IPS-NIHi11 (cell line): ENCODE data around the gene ZSCAN5B.
"Not testable (repeated sequence)": the region's sequence is repeated elsewhere in the genome, so short reads cannot be mapped to it uniquely, and the experiment has no call there.

Experiments
- DNase-seq: peaks from one replicate; pipeline ENCODE4 v3.0.0; 2012; ENCODE audit warnings: mixed read lengths, low spot score

Gene ZSCAN5B

GRCh38 chr19:56197646-56198045, at the start of gene ZSCAN5B:
TSS of gene ZSCAN5B (minus strand) at chr19:56197783. CDS start at chr19:56193052, 4,731 bp downstream.
- DNase-seq: not testable (repeated sequence)

DNA sequence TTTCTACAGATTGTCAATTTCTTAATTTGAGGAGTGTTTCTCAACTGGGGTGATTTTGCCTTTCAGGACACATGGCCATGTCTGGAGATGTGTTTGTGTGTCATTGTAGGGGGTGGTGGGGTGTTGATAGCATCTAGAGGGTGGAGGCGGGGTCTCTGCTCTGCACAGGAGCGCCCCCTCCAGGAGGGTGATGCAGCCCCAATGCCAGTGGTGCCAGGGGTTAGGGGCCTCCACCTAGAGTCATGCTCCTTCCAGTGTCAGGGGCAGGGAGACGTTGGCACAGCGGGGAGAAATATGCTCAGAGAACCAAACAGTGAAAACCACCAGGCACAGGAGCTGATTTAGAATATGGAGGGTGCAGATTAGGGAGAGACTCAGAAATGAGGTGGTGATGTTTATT, 48.2 kb upstream of the ZSCAN5B start:
- not testable (repeated sequence) for DNase-seq

GRCh38 chr19:56245121-56245740, 47.6 kb upstream of the ZSCAN5B start:
- DNase-seq: no peak

GRCh38 chr19:56223481-56223880, 25.9 kb upstream of the ZSCAN5B start:
- DNase-seq: no peak

DNA sequence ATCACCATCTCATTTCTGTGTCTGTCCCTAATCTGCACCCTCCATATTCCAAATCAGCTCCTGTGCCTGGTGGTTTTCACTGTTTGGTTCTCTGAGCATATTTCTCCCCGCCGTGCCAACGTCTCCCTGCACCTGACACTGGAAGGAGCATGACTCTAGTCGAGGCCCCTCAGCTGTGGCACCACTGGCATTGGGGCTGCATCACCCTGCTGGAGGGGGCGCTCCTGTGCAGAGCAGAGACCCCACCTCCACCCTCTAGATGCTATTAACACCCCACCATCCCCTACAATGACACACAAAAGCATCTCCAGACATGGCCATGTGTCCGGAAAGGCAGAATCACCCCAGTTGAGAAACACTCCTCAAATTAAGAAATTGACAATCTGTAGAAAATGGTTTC, 25.3 kb upstream of the ZSCAN5B start:
- peak; percentile 50 for DNase-seq

GRCh38 chr19:56221851-56222250, 24.3 kb upstream of the ZSCAN5B start:
- DNase-seq: no peak

DNA sequence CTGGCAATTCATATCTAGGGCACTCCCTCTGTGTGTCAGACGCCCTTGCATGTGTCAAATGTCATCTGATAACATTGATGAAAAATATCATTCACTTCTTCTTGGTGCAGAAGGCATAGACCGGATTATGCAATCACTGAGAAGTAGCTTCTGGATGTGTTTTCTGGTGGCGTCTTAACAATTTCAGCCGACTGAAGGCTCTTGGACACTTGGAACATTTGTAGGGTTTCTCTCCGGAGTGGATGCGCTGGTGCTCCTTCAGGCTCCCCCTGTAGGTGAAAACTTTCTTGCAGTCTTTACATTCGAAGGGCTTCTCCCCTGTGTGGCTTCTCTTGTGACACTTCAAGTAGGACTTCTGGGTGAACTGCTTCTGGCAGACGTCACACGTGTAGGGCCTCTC, 23.9 kb upstream of the ZSCAN5B start:
- DNase-seq: not testable (repeated sequence)

DNA sequence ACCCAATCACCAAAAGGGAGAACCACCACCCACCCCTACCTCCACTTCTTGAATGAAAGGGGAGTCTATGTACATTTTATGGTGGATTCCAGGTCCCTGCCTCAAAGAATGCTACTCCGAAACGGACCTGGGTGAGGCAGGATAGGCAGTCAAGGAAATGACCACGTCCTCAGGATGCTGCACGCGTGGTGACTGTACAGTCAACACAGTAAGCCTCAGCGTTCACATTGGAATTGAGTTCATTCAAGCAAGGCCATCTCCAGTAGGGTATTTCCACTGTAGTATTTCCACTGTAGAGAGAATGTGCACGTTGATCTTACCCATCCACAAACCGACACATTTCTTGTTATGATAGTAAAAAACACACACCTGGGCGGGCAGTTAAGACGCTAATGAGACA, 21.4 kb upstream of the ZSCAN5B start:
- no peak for DNase-seq

DNA sequence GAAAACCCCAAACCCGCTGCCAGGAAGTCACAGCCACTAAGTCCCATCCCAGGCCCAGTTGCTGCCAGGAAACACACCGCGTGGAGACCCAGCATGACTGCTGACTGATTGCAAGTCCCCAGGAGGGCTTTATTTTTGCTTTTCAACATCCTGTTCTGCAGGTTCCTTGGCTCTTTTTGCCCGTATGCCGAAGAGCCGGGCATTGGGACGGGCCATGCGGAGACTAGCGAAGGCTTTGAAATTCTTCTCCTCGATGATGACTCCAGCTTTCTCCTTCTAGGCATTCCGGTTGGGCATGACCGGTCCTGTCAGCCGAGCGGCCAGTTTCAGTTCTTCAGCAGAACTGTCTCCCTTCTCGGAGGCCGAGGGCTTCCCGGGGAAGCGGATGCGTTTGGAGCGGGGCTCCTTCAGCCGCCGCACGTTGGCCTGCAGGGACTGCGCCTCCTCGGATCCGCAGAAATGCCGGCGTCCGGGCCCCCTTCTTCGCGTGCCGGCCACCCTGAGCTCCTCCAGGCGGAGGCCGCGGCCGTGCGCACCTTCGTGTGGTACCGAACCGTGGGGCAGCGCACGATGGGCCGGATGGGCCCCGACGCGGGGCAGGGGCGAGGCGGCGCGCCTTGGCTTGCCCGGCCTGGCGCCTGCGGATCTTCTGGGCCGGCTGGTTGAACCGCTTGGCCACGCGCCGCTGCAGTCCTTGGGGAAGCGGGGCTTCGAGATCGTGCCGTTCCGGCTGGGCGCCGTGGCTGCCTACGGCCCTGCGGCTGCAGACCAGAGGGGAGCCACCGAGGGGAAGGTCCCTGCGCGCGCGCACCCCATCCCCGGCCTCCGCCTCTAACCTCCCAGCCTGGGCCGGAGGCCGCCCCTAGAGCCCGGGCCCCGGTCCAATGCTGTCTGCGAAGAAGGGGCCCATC, 19.7 kb upstream of the ZSCAN5B start:
- DNase-seq: peak; percentile 66

GRCh38 chr19:56211718-56212117, 14.1 kb upstream of the ZSCAN5B start:
- no peak for DNase-seq

- DNase-seq: not testable (repeated sequence)
Measured at GRCh38 chr19:56210036-56210435, 12.5 kb upstream of the ZSCAN5B start.

- no peak for DNase-seq
Measured at GRCh38 chr19:56209091-56209490, 11.5 kb upstream of the ZSCAN5B start.

DNA sequence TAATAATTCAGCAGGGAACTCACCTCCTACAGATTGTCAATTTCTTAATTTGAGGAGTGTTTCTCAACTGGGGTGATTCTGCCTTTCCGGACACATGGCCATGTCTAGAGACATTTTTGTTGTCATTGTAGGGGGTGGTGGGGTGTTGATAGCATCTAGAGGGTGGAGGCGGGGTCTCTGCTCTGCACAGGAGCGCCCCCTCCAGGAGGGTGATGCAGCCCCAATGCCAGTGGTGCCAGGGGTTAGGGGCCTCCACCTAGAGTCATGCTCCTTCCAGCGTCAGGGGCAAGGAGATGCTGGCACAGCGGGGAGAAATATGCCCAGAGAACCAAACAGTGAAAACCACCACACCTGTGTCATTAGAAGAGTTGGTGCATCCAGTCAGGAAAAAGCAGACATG, 10.0 kb upstream of the ZSCAN5B start:
- not testable (repeated sequence) for DNase-seq

GRCh38 chr19:56201973-56202372, 4.4 kb upstream of the ZSCAN5B start, which contains the start of gene ZSCAN5C:
TSS of gene ZSCAN5C (plus strand) at chr19:56202273. CDS start at chr19:56205914, 3,641 bp downstream.
- DNase-seq: no peak

DNA sequence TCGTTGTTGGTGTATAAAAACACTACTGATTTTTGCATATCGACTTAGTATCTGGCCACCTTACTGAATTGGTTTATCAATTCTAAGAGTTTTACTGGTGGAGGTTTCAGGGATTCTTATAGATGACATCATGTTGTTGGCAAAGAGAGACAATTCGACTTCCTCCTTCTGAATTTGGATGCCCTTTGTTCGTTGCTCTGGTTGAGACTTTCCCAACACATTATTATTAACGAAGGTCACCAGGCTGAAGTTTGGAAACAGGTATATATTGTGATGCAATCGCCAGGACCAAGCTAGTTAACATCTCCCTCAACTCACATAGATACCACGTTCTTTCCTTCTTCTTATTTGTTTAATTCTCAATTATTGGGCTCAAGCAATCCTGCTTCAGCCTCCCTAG, 2.1 kb upstream of the ZSCAN5B start:
- DNase-seq: no peak

DNA sequence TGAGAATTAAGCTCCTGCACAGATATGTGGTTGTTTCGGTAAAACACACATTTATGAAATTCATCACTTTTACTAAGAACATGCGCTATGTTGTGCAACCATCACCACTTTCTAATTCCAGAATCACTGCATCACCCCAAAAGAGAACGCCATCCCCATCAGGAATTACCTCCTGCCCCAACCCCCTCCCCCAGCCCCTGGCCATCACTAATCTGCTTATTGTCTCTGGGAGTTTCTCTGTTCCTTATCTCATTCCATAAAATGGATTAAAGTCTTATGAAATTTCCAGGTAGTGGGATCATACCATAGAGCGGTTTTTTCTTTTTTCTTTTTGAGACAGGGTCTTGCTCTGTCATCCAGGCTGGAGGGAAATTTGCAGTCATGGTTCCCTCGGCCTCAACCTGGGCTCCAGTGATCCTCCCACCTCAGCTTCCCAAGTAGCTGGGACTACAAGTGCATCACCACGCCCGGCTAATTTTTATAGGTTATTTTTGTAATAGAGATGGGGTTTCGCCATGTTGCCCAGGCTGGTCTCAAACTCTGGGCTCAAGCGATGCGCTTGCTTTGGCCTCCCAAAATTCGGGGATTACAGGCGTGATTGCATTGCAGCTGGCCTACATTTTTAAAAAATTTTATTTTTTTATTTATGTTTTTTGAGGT, 3.5 kb downstream of the ZSCAN5B start:
- no peak for DNase-seq

DNA sequence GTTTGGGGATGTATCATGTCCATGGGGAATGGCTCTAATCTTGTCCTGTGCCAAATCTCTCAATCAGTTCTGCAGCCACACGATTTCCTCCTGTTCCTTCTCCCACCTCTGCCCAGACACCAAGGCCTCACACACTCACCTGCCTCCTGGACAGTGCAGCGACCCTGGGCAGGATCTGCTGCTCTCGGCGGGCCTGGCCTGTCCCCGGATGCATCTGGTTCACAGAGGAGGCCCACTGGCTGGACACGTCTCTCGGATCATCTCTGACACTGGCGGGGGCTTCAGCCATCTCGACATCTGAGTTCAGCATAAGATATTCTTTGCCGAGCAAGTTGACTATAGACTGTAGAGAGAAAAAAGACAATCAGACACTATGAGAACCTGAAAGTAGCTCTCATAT, 5.9 kb downstream of the ZSCAN5B start:
- no peak for DNase-seq

GRCh38 chr19:56191115-56191514, 6.5 kb downstream of the ZSCAN5B start:
- no peak for DNase-seq

DNA sequence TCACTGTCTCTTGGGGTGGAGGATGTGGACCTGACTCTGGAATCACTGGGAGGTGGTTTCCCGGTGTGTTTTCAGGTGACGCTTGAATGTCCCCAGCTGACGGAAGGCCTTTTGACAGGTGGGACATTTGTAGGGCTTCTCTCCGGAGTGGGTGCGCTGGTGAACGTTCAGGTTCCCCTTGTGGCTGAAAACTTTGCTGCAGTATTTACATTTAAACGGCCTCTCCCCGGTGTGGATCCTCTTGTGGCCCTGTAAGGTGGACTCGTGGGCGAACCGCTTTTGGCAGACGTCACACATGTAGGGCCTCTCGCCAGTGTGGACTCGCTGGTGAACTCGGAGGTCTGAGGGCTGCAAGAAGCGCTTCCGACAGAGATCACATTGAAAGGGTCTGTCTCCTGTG, 7.8 kb downstream of the ZSCAN5B start:
- no peak for DNase-seq

DNA sequence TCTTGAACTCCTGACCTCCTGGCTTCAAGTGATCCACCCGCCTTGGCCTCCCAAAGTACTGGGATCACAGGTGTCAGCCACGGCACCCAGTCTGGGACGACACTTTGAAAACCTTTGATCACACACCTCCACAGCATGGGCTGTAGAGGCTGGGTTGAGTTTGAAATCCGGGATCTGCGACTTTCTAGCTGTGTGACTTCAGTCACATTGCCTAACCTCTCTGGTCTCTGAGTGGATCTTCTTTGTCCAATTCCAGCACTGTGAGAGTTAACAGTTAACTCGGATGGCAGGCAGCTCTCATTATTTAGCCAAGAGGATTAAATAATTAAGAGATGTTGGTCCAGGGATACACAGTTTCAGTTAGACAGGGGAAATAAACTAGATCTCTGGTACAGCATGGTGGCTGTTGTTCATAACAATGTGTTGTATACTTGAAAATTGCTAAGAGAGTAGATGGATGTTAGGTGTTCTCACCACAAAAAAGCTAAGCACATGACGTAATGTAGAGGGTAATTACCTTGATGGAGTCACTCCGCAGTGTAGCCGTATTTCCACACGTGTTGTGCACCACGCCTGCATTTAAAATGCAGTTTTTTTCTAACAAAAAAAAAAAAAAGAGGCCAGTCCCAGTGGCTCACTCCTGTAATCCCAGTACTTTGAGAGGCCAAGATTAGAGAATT, 19.9 kb downstream of the ZSCAN5B start:
- DNase-seq: no peak

DNA sequence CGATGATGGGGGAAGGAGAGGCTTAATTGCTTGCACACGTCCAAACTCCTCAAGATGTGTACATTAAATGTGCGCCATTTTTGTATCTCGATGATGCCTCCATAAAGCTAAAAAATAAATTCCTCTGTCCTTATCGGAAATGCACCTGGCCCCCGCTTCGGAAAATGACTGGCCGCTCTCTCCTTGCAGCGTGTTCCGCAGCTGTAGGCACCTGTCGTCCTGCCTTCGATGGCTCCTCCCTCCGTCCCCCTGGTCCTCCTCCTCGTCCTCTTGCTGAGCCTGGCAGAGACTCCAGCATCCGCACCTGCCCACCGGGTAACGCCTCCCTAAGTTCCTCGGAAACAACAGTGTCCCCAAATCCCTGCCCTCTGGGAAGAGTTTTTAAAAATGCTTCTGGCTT, 20.7 kb downstream of the ZSCAN5B start:
- no peak for DNase-seq

DNA sequence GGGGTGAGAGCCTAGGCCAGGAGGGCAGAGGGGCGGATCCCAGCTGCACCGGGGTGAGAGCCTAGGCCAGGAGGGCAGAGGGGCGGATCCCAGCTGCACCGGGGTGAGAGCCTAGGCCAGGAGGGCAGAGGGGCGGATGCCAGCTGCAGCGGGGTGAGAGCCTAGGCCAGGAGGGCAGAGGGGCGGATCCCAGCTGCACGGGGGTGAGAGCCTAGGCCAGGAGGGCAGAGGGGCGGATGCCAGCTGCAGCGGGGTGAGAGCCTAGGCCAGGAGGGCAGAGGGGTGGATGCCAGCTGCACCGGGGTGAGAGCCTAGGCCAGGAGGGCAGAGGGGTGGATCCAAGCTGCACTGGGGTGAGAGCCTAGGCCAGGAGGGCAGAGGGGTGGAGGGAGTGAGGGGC, 21.3 kb downstream of the ZSCAN5B start:
- not testable (repeated sequence) for DNase-seq
